ENCODE data around the gene PRKCZ.

PRKCZ gene

GRCh38 chr1:2124446-2125198 lies 74.4 kb downstream of the PRKCZ start:
- no peak for DNase-seq

GRCh38 chr1:2125350-2126211 lies 75.4 kb downstream of the PRKCZ start:
- no peak for DNase-seq

- DNase-seq = peak; percentile 28
Observed at GRCh38 chr1:2126331-2127186, 76.3 kb downstream of the PRKCZ start.

GRCh38 chr1:2127187-2128145 lies 77.3 kb downstream of the PRKCZ start:
- no peak for DNase-seq

GRCh38 chr1:2128189-2128901 lies 78.1 kb downstream of the PRKCZ start:
- DNase-seq = no peak

- DNase-seq = no peak
Observed at GRCh38 chr1:2129256-2129943, 79.2 kb downstream of the PRKCZ start.

- no peak for DNase-seq
Observed at GRCh38 chr1:2130156-2130555, 79.9 kb downstream of the PRKCZ start.

GRCh38 chr1:2130871-2131289 lies 80.7 kb downstream of the PRKCZ start:
- no peak for DNase-seq

- peak; percentile 42 for DNase-seq
Observed at GRCh38 chr1:2132222-2133038, 82.2 kb downstream of the PRKCZ start.

GRCh38 chr1:2133039-2133878 lies 83.0 kb downstream of the PRKCZ start:
- peak; percentile 97 for DNase-seq

GRCh38 chr1:2133879-2134215 lies 83.6 kb downstream of the PRKCZ start:
- no peak for DNase-seq

- DNase-seq = no peak
Observed at GRCh38 chr1:2134266-2134620, 84.0 kb downstream of the PRKCZ start.

GRCh38 chr1:2134621-2135307 lies 84.6 kb downstream of the PRKCZ start:
- no peak for DNase-seq

GRCh38 chr1:2135441-2135841 lies 85.2 kb downstream of the PRKCZ start:
- no peak for DNase-seq

- no peak for DNase-seq
Observed at GRCh38 chr1:2135941-2136340, 85.7 kb downstream of the PRKCZ start.

- no peak for DNase-seq
Observed at GRCh38 chr1:2136386-2137235, 86.4 kb downstream of the PRKCZ start.
